GM21381 (cell line): Measurements from ENCODE around the gene HSPE1.
"Not testable (repeated sequence)": the region's sequence is repeated elsewhere in the genome, so short reads cannot be mapped to it uniquely, and the experiment has no call there.

ENCODE experiments used
- ATAC-seq: cut with Tn5 transposase; IDR thresholded peaks from one replicate; pipeline ENCODE4 v1.9.1; 2021; ENCODE audit warnings: mild to moderate bottlenecking, moderate library complexity; ENCODE audit not compliant: unreplicated experiment

The HSPE1 gene

DNA sequence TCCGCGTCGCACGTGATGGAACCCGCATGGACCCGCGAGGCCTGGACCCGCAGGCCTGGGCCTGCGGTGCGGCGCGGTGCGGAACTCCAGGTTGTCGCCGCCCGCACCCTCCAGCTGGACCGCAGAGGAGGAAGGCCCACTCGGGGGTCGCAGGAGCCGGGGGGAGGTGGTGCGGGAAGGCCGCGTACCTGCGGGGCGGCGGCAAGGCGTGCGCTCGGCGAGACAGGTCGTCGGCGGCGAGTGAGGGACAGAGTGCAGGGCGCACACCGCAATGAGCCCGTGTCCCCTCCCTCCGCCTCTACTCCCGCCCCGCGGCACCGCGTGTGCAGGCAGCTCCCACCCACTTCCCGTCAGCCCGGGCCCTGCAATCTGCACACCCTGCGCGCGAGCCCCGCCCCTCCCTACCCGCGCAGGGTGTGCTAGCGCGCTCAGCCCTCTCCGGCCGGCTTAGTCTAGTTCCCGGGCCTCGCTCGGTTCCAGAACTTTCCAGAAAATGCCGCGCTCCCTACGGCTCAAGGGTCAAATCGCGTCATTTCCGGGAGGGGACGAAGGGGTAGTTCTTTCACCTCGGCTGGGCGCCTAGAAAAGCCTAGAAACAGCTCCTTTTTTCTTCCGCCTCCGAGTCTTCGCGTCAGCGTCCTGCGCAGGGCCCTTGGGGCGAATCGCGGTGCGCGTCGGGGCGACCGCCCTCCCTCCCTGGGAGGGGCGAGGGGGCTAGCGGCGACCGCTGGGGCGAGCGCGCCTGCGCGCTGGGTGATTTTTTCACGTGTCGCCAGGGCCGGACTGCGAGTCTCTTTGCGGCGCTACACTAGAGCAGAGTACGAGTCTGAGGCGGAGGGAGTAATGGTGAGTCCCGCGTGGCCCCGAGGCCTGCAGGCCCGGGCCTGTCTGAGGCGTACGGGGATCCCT is at the start of gene HSPE1, which contains the start of gene HSPD1:
HSPE1 (plus strand) TSS at position 786 of the 909 bp plus-strand sequence; CDS start at position 844, 58 bp downstream.
HSPD1 (minus strand) TSS at position 247 of the 909 bp plus-strand sequence. CDS start 992 bp downstream, outside the sequence.
- ATAC-seq = peak; percentile 79

- no peak for ATAC-seq
Measured at GRCh38 chr2:197450465-197450864, 49.7 kb upstream of the HSPE1 start.

- not testable (repeated sequence) for ATAC-seq
Measured at GRCh38 chr2:197450935-197451358, 49.2 kb upstream of the HSPE1 start.

GRCh38 chr2:197452754-197453122 is 47.4 kb upstream of the HSPE1 start:
- no peak for ATAC-seq

DNA sequence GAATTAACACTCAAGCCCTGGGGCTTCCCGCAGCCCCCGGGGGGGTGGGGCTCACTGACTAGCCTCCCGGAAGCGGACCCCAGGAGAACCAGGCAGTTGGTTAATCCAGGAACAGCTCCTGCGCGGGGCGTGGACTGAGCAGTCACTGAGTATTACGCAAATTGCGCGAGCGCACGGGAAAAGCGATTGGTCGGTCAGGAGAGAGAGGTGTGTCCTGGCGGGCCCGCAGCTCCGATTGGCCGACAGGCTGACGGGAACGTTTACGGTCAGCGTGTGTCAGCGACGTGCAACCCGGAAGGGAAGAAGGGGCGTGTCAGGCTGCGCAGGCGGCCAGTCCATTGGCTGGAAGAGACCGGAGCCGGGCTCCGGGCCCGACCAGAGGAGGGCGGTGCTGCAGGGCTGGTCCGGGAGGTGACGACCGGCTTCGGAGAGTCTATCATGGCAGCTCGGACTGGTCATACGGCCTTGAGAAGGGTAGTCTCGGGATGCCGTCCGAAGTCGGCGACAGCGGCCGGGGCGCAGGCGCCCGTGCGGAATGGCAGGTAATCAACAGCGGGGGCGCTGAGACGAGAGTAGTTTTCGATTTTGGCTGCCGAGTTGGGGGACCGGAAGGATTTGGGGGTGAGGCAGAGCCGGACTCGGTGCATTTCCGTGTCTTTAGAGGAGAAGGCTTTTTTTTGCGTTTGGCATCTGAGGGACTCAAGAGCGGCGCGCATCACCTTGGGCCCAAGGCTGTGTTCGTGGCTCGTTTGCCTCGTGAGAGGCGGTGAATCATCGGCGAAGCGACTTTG is 46.9 kb upstream of the HSPE1 start, which contains the start of gene COQ10B:
COQ10B (plus strand) TSS at position 430 of the 791 bp plus-strand sequence; CDS start at position 439, 9 bp downstream.
- ATAC-seq = peak; percentile 94

GRCh38 chr2:197453914-197454398 is 46.2 kb upstream of the HSPE1 start:
- ATAC-seq = peak; percentile 25

DNA sequence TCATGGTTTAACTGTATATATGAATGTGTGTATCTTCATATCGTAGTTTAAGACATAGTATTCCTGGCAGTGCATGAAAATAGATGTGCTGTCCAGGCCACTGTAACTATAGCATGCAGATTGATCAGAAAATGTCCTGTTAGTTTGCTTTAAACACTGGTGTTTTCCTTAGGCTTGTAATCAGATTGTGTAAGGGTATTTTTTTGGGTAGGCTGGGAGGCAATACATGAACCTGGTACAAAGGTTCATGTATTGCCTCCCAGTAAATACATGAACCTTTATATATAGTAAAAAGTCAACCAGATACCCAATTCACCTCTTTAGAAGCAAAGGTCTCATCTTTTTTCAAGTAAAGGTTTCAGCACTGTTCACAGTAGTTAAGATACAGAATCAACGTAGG is 45.3 kb upstream of the HSPE1 start:
- no peak for ATAC-seq

DNA sequence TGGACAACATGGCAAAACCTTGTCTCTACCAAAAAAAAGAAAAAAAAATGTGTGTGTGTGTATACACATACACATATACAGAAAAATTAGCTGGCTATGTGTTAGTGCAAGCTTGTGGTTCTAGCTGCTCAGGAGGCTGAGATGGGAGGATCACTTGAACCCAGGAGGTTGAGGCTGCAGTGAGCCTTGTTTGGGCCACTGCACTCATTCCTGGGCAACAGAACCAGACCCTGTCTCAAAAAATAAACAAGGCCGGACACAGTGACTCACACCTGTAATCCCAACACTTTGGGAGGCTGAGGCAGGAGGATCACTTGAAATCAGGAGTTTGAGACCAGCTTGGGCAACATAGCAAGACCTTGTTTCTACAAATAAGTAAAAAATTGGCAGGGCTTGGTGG is 44.8 kb upstream of the HSPE1 start:
- no peak for ATAC-seq

GRCh38 chr2:197460649-197461048 is 39.5 kb upstream of the HSPE1 start:
- no peak for ATAC-seq

GRCh38 chr2:197461057-197461456 is 39.1 kb upstream of the HSPE1 start:
- ATAC-seq = no peak

- no peak for ATAC-seq
Measured at GRCh38 chr2:197464175-197464574, 36.0 kb upstream of the HSPE1 start.

DNA sequence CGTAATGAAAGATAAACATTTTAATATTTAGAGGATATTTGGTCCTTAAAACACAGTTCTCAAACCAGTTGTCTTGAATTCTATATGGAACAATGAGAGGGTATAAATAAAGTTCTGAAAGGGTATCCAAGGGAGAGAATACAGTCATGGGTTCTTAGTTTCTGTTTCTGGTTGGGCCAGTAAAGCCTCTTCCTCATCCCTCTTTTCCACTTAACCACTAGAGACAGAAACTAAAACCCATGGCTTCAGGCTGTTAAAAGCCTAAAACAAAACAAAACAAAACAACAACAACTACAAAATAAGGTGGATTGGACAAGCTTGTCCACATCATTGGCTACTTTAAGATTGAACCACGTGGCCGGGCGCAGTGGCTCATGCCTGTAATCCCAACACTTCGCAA is 28.0 kb upstream of the HSPE1 start:
- no peak for ATAC-seq

DNA sequence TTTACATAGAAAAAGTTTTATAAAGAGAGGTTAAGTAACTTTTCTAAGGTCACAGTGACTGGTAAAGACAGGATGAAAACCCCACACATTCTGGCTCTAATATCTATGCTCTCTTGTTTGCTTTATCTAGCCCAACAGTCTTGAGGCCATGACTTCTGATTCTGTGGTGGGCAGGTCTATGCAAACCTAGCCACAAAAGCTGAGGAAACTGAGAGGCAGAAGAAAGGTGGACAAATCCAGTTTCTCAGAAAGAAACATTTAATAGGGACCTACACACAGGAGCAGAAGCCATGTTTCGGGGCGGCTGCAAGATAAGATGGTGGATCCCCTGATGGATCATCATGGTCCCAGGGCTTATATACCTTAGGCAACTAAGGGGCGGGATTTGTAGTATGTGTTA is 22.4 kb upstream of the HSPE1 start:
- no peak for ATAC-seq

DNA sequence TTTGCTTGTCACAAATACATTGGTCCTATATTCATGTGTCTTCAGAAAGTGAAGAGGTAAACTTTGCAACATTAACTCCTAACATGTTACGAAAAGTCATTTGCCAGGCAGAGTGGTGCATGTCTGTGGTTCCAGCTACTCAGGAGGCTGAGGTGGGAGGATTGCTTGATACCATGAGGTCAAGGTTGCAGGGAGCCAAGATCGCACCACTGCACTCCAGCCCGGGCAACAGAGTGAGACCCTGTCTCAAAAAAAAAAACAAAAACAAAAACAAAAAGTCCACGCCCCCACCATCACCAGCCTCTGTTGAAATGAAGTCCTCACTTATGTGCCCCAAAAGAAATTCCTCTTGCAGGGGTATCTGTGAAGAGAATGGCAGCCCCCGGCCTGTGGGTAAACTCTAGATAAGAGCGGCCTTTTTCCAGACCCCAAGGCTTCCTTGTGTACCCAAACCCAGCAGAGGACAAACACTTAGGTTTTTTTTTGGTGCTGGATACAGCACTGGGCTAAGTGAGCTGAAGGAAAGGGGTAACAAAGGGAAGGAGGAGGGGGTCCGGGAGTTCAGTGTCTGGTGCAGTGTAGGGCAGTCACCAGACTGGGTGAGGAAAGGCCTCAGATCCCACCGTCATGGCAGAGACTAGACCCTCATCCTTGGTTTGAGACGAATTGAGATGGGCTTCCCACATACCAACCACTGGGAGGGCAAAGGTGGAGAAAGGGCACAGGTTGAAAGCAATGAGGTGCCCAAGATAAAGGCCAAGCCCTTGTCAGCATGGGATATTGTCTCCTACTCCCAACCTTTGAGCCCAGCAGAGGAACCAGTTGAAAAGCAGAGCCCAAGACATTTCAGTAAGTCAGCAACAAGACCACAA is 19.8 kb upstream of the HSPE1 start:
- no peak for ATAC-seq

DNA sequence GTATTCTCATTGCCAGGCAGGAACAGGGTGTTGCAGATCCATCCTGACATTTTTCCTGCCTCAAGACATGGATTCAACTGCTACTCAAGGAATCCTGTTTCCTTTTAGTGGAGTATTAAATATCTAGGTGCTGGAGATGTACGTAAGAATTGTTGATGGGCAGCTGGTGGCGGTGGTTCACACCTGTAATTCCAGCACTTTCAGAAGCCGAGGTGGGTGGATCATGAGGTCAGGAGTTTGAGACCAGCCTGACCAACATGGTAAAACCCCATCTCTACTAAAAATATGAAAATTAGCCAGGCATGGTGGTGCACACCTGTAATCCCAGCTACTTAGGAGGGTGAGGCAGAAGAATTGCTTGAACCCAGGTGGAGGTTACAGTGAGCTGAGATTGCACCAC is 15.9 kb upstream of the HSPE1 start:
- ATAC-seq = not testable (repeated sequence)

DNA sequence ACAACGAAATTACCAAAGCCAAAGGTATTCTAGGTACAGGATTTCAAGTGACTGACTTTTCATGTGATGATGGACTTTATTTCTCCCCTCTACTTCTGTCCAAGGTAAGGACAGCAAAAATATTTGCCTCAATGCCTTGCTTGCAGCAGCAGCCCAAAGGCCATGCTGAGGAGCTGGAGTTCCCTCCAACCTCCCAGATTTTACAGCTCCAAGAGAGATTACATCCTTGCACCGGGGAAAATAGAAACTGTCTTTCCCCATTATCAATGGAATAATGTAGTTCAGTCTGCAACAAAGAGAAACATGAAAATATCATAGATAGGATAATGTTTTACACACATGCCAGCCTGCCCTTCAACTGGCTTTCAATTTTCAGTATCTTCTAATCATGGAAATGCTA is 14.0 kb upstream of the HSPE1 start:
- ATAC-seq = no peak

- no peak for ATAC-seq
Measured at GRCh38 chr2:197487385-197487784, 12.8 kb upstream of the HSPE1 start.

GRCh38 chr2:197495433-197496134 is 4.6 kb upstream of the HSPE1 start:
- ATAC-seq = no peak

GRCh38 chr2:197496695-197497094 is 3.5 kb upstream of the HSPE1 start:
- no peak for ATAC-seq

DNA sequence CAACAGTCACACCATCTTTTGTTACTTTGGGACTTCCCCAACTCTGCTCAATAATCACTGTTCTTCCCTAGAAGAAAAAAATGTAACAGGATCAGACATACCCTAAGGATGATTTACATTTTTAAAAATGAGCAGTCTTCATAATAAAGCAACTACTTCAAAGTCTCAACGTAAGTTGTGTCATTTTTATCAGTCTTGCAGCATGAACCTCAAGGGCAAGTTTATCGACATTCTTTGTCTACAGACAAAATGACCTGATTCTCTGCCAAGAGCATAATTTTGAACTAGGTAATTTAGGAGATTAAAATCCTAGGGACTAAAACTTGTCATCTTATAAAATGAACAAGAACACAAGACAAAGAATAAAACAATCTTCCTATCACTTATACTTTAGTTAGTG is 2.9 kb upstream of the HSPE1 start:
- no peak for ATAC-seq
